ENCODE measurements around the gene MEI4. TPM values are rescaled to one million over a fixed set of nuclear protein-coding genes. Genes with fewer than 3 reads are reported as not detected.

The MEI4 gene
- total RNA-seq, 1 donor from 2014 or later: not detected

GRCh38 chr6:77814119-77814518 lies 161.3 kb downstream of the MEI4 start:
- Mint-ChIP-seq H3K4me3 (ENCODE audit: unreplicated experiment) (no peak overlapping the region), H3K4me1 (ENCODE audit: unreplicated experiment) (no peaks in the 10 kb centered on the region), H3K27me3 (ENCODE audit: unreplicated experiment) (no peaks in the 10 kb centered on the region), H3K36me3 (ENCODE audit: unreplicated experiment) (no peaks in the 10 kb centered on the region), H3K9me3 (ENCODE audit: unreplicated experiment) (no peaks in the 10 kb centered on the region), H3K27ac (ENCODE audit: unreplicated experiment) (no peak overlapping the region)
- DNase-seq (ENCODE audit: extremely low spot score, unreplicated experiment): no peak
- no peak for TF ChIP-seq CTCF (IDR thresholded peaks at IDR 0.05)

GRCh38 chr6:77815531-77815930 lies 162.7 kb downstream of the MEI4 start:
- no peak for TF ChIP-seq CTCF (IDR thresholded peaks at IDR 0.05)
- H3K27me3 Mint-ChIP-seq (ENCODE audit: unreplicated experiment): peaks cover 2% of the 10 kb centered on the region
- H3K4me3 Mint-ChIP-seq (ENCODE audit: unreplicated experiment): no peak overlapping the region
- no peak for DNase-seq (ENCODE audit: extremely low spot score, unreplicated experiment)
- no peaks in the 10 kb centered on the region for H3K9me3 Mint-ChIP-seq (ENCODE audit: unreplicated experiment)
- no peak overlapping the region for H3K27ac Mint-ChIP-seq (ENCODE audit: unreplicated experiment)
- H3K36me3 Mint-ChIP-seq (ENCODE audit: unreplicated experiment): no peaks in the 10 kb centered on the region
- H3K4me1 Mint-ChIP-seq (ENCODE audit: unreplicated experiment): no peaks in the 10 kb centered on the region

GRCh38 chr6:77816766-77817270 lies 164.0 kb downstream of the MEI4 start:
- Mint-ChIP-seq H3K4me1 (ENCODE audit: unreplicated experiment) (no peaks in the 10 kb centered on the region), H3K36me3 (ENCODE audit: unreplicated experiment) (no peaks in the 10 kb centered on the region), H3K27me3 (ENCODE audit: unreplicated experiment) (peaks cover 2% of the 10 kb centered on the region), H3K27ac (ENCODE audit: unreplicated experiment) (no peak overlapping the region), H3K9me3 (ENCODE audit: unreplicated experiment) (no peaks in the 10 kb centered on the region), H3K4me3 (ENCODE audit: unreplicated experiment) (no peak overlapping the region)
- TF ChIP-seq CTCF (IDR thresholded peaks at IDR 0.05): no peak
- no peak for DNase-seq (ENCODE audit: extremely low spot score, unreplicated experiment)

- Mint-ChIP-seq H3K27ac (ENCODE audit: unreplicated experiment) (no peak overlapping the region), H3K27me3 (ENCODE audit: unreplicated experiment) (peaks cover 2% of the 10 kb centered on the region), H3K4me1 (ENCODE audit: unreplicated experiment) (no peaks in the 10 kb centered on the region), H3K4me3 (ENCODE audit: unreplicated experiment) (no peak overlapping the region), H3K36me3 (ENCODE audit: unreplicated experiment) (no peaks in the 10 kb centered on the region), H3K9me3 (ENCODE audit: unreplicated experiment) (no peaks in the 10 kb centered on the region)
- TF ChIP-seq CTCF (IDR thresholded peaks at IDR 0.05): no peak
- DNase-seq (ENCODE audit: extremely low spot score, unreplicated experiment): no peak
Measured at GRCh38 chr6:77822265-77822664, 169.4 kb downstream of the MEI4 start.

- Mint-ChIP-seq H3K36me3 (ENCODE audit: unreplicated experiment) (no peaks in the 10 kb centered on the region), H3K27me3 (ENCODE audit: unreplicated experiment) (no peaks in the 10 kb centered on the region), H3K4me1 (ENCODE audit: unreplicated experiment) (no peaks in the 10 kb centered on the region), H3K27ac (ENCODE audit: unreplicated experiment) (no peak overlapping the region), H3K9me3 (ENCODE audit: unreplicated experiment) (no peaks in the 10 kb centered on the region), H3K4me3 (ENCODE audit: unreplicated experiment) (no peak overlapping the region)
- DNase-seq (ENCODE audit: extremely low spot score, unreplicated experiment): no peak
- no peak for TF ChIP-seq CTCF (IDR thresholded peaks at IDR 0.05)
Measured at GRCh38 chr6:77825204-77825603, 172.4 kb downstream of the MEI4 start.

All from osteocyte (in vitro differentiated cells).